ENCODE data around the gene CYREN.
"Not testable (repeated sequence)": the region's sequence is repeated elsewhere in the genome, so short reads cannot be mapped to it uniquely, and the experiment has no call there.

CYREN gene

GRCh38 chr7:135170274-135170997 lies at the start of gene CYREN:
Gene CYREN (minus strand): TSS chr7:135170707. CDS start chr7:135168922, 1,785 bp downstream.
- peak within 1 kb of the TSS; percentile 84 to 94 for H3K9ac ChIP-seq (ENCODE audit: low read depth in 1 of 2, low read length in 2 of 2)
- peaks cover 12 to 43% of the 10 kb centered on the region in 2 donors for H3K4me1 ChIP-seq (ENCODE audit: control insufficient read depth in 1 of 2, insufficient read depth in 2 of 2, low read length in 2 of 2)

GRCh38 chr7:135217645-135218509 lies 47.4 kb upstream of the CYREN start:
- Histone ChIP-seq H3K4me3 (ENCODE audit: low read depth in 1 of 2, low read length in 2 of 2) (no peak overlapping the region), H3K9ac (ENCODE audit: low read depth in 1 of 2, low read length in 2 of 2) (no peak overlapping the region), H3K27ac (ENCODE audit: low read depth, low read length) (no peak overlapping the region)

More at GRCh38 chr7:135170274-135170997, at the start of gene CYREN:
- no peaks in the 10 kb centered on the region for H3K27me3 ChIP-seq (ENCODE audit: control insufficient read depth in 1 of 2, insufficient read depth in 2 of 2, low read length in 2 of 2)
- H3K9me3 ChIP-seq (ENCODE audit: control insufficient read depth in 1 of 2, low read length in 2 of 2): no peaks in the 10 kb centered on the region
- H3K4me3 ChIP-seq (ENCODE audit: low read depth in 1 of 2, low read length in 2 of 2): peak within 1 kb of the TSS; percentile 78 to 80
- H3K36me3 ChIP-seq (ENCODE audit: control insufficient read depth in 1 of 2, insufficient read depth in 2 of 2, low read length in 2 of 2): peaks cover 13 to 33% of the 10 kb centered on the region in 2 donors
- H3K27ac ChIP-seq (ENCODE audit: low read depth, low read length): peak within 1 kb of the TSS; percentile 91

GRCh38 chr7:135215698-135216097 lies 45.2 kb upstream of the CYREN start:
- Histone ChIP-seq H3K27ac (ENCODE audit: low read depth, low read length) (no peak overlapping the region), H3K9me3 (ENCODE audit: control insufficient read depth in 1 of 2, low read length in 2 of 2) (no peaks in the 10 kb centered on the region), H3K9ac (ENCODE audit: low read depth in 1 of 2, low read length in 2 of 2) (no peak overlapping the region), H3K4me1 (ENCODE audit: control insufficient read depth in 1 of 2, insufficient read depth in 2 of 2, low read length in 2 of 2) (peaks cover 8 to 9% of the 10 kb centered on the region in 2 donors), H3K4me3 (ENCODE audit: low read depth in 1 of 2, low read length in 2 of 2) (no peak overlapping the region), H3K27me3 (ENCODE audit: control insufficient read depth in 1 of 2, insufficient read depth in 2 of 2, low read length in 2 of 2) (no peaks in the 10 kb centered on the region), H3K36me3 (ENCODE audit: control insufficient read depth in 1 of 2, insufficient read depth in 2 of 2, low read length in 2 of 2) (no peaks in the 10 kb centered on the region)

More at GRCh38 chr7:135217645-135218509, 47.4 kb upstream of the CYREN start:
- no peaks in the 10 kb centered on the region for H3K27me3 ChIP-seq (ENCODE audit: control insufficient read depth in 1 of 2, insufficient read depth in 2 of 2, low read length in 2 of 2)
- peaks cover 5 to 9% of the 10 kb centered on the region in 2 donors for H3K4me1 ChIP-seq (ENCODE audit: control insufficient read depth in 1 of 2, insufficient read depth in 2 of 2, low read length in 2 of 2)
- no peaks in the 10 kb centered on the region for H3K36me3 ChIP-seq (ENCODE audit: control insufficient read depth in 1 of 2, insufficient read depth in 2 of 2, low read length in 2 of 2)
- no peaks in the 10 kb centered on the region for H3K9me3 ChIP-seq (ENCODE audit: control insufficient read depth in 1 of 2, low read length in 2 of 2)

- H3K9me3 ChIP-seq (ENCODE audit: control insufficient read depth in 1 of 2, low read length in 2 of 2): no peaks in the 10 kb centered on the region
- H3K27ac ChIP-seq (ENCODE audit: low read depth, low read length): no peak overlapping the region
- peaks cover 12 to 14% of the 10 kb centered on the region in 2 donors for H3K4me1 ChIP-seq (ENCODE audit: control insufficient read depth in 1 of 2, insufficient read depth in 2 of 2, low read length in 2 of 2)
- no peaks in the 10 kb centered on the region for H3K27me3 ChIP-seq (ENCODE audit: control insufficient read depth in 1 of 2, insufficient read depth in 2 of 2, low read length in 2 of 2)
- H3K36me3 ChIP-seq (ENCODE audit: control insufficient read depth in 1 of 2, insufficient read depth in 2 of 2, low read length in 2 of 2): no peaks in the 10 kb centered on the region
- no peak overlapping the region for H3K4me3 ChIP-seq (ENCODE audit: low read depth in 1 of 2, low read length in 2 of 2)
- H3K9ac ChIP-seq (ENCODE audit: low read depth in 1 of 2, low read length in 2 of 2): no peak overlapping the region
Measured at GRCh38 chr7:135215180-135215579, 44.7 kb upstream of the CYREN start.

- no peak overlapping the region for H3K9ac ChIP-seq (ENCODE audit: low read depth in 1 of 2, low read length in 2 of 2)
- no peaks in the 10 kb centered on the region for H3K36me3 ChIP-seq (ENCODE audit: control insufficient read depth in 1 of 2, insufficient read depth in 2 of 2, low read length in 2 of 2)
- H3K4me1 ChIP-seq (ENCODE audit: control insufficient read depth in 1 of 2, insufficient read depth in 2 of 2, low read length in 2 of 2): peaks cover 12 to 23% of the 10 kb centered on the region in 2 donors
- H3K9me3 ChIP-seq (ENCODE audit: control insufficient read depth in 1 of 2, low read length in 2 of 2): no peaks in the 10 kb centered on the region
- no peaks in the 10 kb centered on the region for H3K27me3 ChIP-seq (ENCODE audit: control insufficient read depth in 1 of 2, insufficient read depth in 2 of 2, low read length in 2 of 2)
- H3K4me3 ChIP-seq (ENCODE audit: low read depth in 1 of 2, low read length in 2 of 2): no peak overlapping the region
- no peak overlapping the region for H3K27ac ChIP-seq (ENCODE audit: low read depth, low read length)
Measured at GRCh38 chr7:135213831-135214230, 43.3 kb upstream of the CYREN start.

- Histone ChIP-seq H3K27ac (ENCODE audit: low read depth, low read length) (peak overlapping the region; percentile 46), H3K9ac (ENCODE audit: low read depth in 1 of 2, low read length in 2 of 2) (peak overlapping the region; percentile 59 to 76), H3K4me1 (ENCODE audit: control insufficient read depth in 1 of 2, insufficient read depth in 2 of 2, low read length in 2 of 2) (peaks cover 11 to 16% of the 10 kb centered on the region in 2 donors), H3K4me3 (ENCODE audit: low read depth in 1 of 2, low read length in 2 of 2) (peak overlapping the region; percentile 72 to 83)
- H3K27me3 ChIP-seq (ENCODE audit: control insufficient read depth in 1 of 2, insufficient read depth in 2 of 2, low read length in 2 of 2); H3K9me3 ChIP-seq (ENCODE audit: control insufficient read depth in 1 of 2, low read length in 2 of 2); H3K36me3 ChIP-seq (ENCODE audit: control insufficient read depth in 1 of 2, insufficient read depth in 2 of 2, low read length in 2 of 2): not testable (repeated sequence)
Measured at GRCh38 chr7:135211946-135212685, 41.6 kb upstream of the CYREN start.

GRCh38 chr7:135211179-135211945 lies 40.9 kb upstream of the CYREN start, which contains the start of gene WDR91:
Gene WDR91 (minus strand): TSS chr7:135211526. CDS start chr7:135211502, 24 bp downstream.
- peaks cover 11 to 16% of the 10 kb centered on the region in 2 donors for H3K4me1 ChIP-seq (ENCODE audit: control insufficient read depth in 1 of 2, insufficient read depth in 2 of 2, low read length in 2 of 2)

GRCh38 chr7:135210888-135211178 lies 40.3 kb upstream of the CYREN start:
- peaks cover 11 to 16% of the 10 kb centered on the region in 2 donors for H3K4me1 ChIP-seq (ENCODE audit: control insufficient read depth in 1 of 2, insufficient read depth in 2 of 2, low read length in 2 of 2)
- no peaks in the 10 kb centered on the region for H3K9me3 ChIP-seq (ENCODE audit: control insufficient read depth in 1 of 2, low read length in 2 of 2)
- peak overlapping the region; percentile 92 to 95 for H3K4me3 ChIP-seq (ENCODE audit: low read depth in 1 of 2, low read length in 2 of 2)
- H3K9ac ChIP-seq (ENCODE audit: low read depth in 1 of 2, low read length in 2 of 2): peak overlapping the region; percentile 83 to 88
- H3K27ac ChIP-seq (ENCODE audit: low read depth, low read length): peak overlapping the region; percentile 69
- peaks cover 0 to 2% of the 10 kb centered on the region in 2 donors for H3K36me3 ChIP-seq (ENCODE audit: control insufficient read depth in 1 of 2, insufficient read depth in 2 of 2, low read length in 2 of 2)
- no peaks in the 10 kb centered on the region for H3K27me3 ChIP-seq (ENCODE audit: control insufficient read depth in 1 of 2, insufficient read depth in 2 of 2, low read length in 2 of 2)

More at GRCh38 chr7:135211179-135211945, 40.9 kb upstream of the CYREN start, which contains the start of gene WDR91:
- H3K27me3 ChIP-seq (ENCODE audit: control insufficient read depth in 1 of 2, insufficient read depth in 2 of 2, low read length in 2 of 2): no peaks in the 10 kb centered on the region
- peak within 1 kb of the TSS; percentile 92 to 95 for H3K4me3 ChIP-seq (ENCODE audit: low read depth in 1 of 2, low read length in 2 of 2)
- H3K9ac ChIP-seq (ENCODE audit: low read depth in 1 of 2, low read length in 2 of 2): peak within 1 kb of the TSS; percentile 83 to 88
- H3K36me3 ChIP-seq (ENCODE audit: control insufficient read depth in 1 of 2, insufficient read depth in 2 of 2, low read length in 2 of 2): no peaks in the 10 kb centered on the region
- H3K9me3 ChIP-seq (ENCODE audit: control insufficient read depth in 1 of 2, low read length in 2 of 2): no peaks in the 10 kb centered on the region
- H3K27ac ChIP-seq (ENCODE audit: low read depth, low read length): peak within 1 kb of the TSS; percentile 69

- H3K27ac ChIP-seq (ENCODE audit: low read depth, low read length): no peak overlapping the region
- H3K9ac ChIP-seq (ENCODE audit: low read depth in 1 of 2, low read length in 2 of 2): no peak overlapping the region
- peaks cover 0 to 11% of the 10 kb centered on the region in 2 donors for H3K36me3 ChIP-seq (ENCODE audit: control insufficient read depth in 1 of 2, insufficient read depth in 2 of 2, low read length in 2 of 2)
- H3K4me1 ChIP-seq (ENCODE audit: control insufficient read depth in 1 of 2, insufficient read depth in 2 of 2, low read length in 2 of 2): peaks cover 11 to 16% of the 10 kb centered on the region in 2 donors
- no peaks in the 10 kb centered on the region for H3K27me3 ChIP-seq (ENCODE audit: control insufficient read depth in 1 of 2, insufficient read depth in 2 of 2, low read length in 2 of 2)
- no peaks in the 10 kb centered on the region for H3K9me3 ChIP-seq (ENCODE audit: control insufficient read depth in 1 of 2, low read length in 2 of 2)
- no peak overlapping the region for H3K4me3 ChIP-seq (ENCODE audit: low read depth in 1 of 2, low read length in 2 of 2)
Measured at GRCh38 chr7:135209225-135209834, 38.8 kb upstream of the CYREN start.

All from duodenal mucosa (tissue), 2 donors.